GM23248 (cell line): ENCODE results near the gene CELSR2. TPM values are rescaled to one million over a fixed set of nuclear protein-coding genes. Genes with fewer than 3 reads are reported as not detected.
"Not testable (repeated sequence)": the region's sequence is repeated elsewhere in the genome, so short reads cannot be mapped to it uniquely, and the experiment has no call there.

Experiments
- DNase-seq: peaks from one replicate; pipeline ENCODE4 v3.0.0-alpha.2; 2015
- H2AFZ ChIP-seq: fragments of 200-600 bp; sonication (generic); 2 replicates; pipeline ENCODE4 v1.6.1; 2016; ENCODE audit warnings: antibody characterized with exemption
- H3F3A ChIP-seq: fragments of 200-600 bp; sonication (generic); 2 replicates; pipeline ENCODE4 v1.6.1; 2016; ENCODE audit warnings: mild to moderate bottlenecking, antibody characterized with exemption, mixed run types; ENCODE audit not compliant: insufficient read depth
- H3K27ac ChIP-seq: fragments of 200-600 bp; sonication (generic); 2 replicates; pipeline ENCODE4 v1.5.1; 2016; ENCODE audit warnings: mild to moderate bottlenecking
- H3K27me3 ChIP-seq: fragments of 200-600 bp; sonication (generic); replicated peaks from 2 replicates; pipeline ENCODE4 v1.6.1; 2016; ENCODE audit warnings: mild to moderate bottlenecking; ENCODE audit not compliant: insufficient read depth
- H3K36me3 ChIP-seq: fragments of 200-600 bp; sonication (generic); 2 replicates; pipeline ENCODE4 v1.6.1; 2016; ENCODE audit warnings: low read depth, mild to moderate bottlenecking
- H3K4me1 ChIP-seq: fragments of 200-600 bp; sonication (generic); 2 replicates; pipeline ENCODE4 v1.6.1; 2016; ENCODE audit warnings: mild to moderate bottlenecking; ENCODE audit not compliant: insufficient read depth
- H3K4me2 ChIP-seq: fragments of 200-600 bp; sonication (generic); one replicate; pipeline ENCODE4 v1.6.1; 2016; ENCODE audit warnings: mild to moderate bottlenecking; ENCODE audit not compliant: unreplicated experiment
- H3K4me3 ChIP-seq: fragments of 200-600 bp; sonication (generic); 2 replicates; pipeline ENCODE4 v1.5.1; 2016; ENCODE audit warnings: mild to moderate bottlenecking
- H3K79me2 ChIP-seq: fragments of 200-600 bp; sonication (generic); 2 replicates; pipeline ENCODE4 v1.6.1; 2016; ENCODE audit warnings: mild to moderate bottlenecking; ENCODE audit not compliant: insufficient read depth
- H3K9ac ChIP-seq: fragments of 200-600 bp; sonication (generic); 2 replicates; pipeline ENCODE4 v1.6.1; 2016; ENCODE audit warnings: mild to moderate bottlenecking
- H3K9me2 ChIP-seq: fragments of 200-600 bp; sonication (generic); 2 replicates; pipeline ENCODE4 v1.6.1; 2016; ENCODE audit warnings: mixed run types, mild to moderate bottlenecking, moderate library complexity; ENCODE audit not compliant: insufficient read depth
- H3K9me3 ChIP-seq: fragments of 200-600 bp; sonication (generic); one replicate; pipeline ENCODE4 v1.6.1; 2017; ENCODE audit warnings: low read depth
- H4K20me1 ChIP-seq: fragments of 200-600 bp; sonication (generic); 2 replicates; pipeline ENCODE4 v1.6.0; 2016; ENCODE audit not compliant: insufficient read depth
- EZH2 ChIP-seq: fragments of 200-600 bp; sonication (generic); IDR thresholded peaks from 2 replicates; pipeline ENCODE4 v1.6.1; 2018; ENCODE audit warnings: antibody characterized with exemption, mild to moderate bottlenecking; ENCODE audit not compliant: insufficient read depth, poor library complexity, severe bottlenecking
- EZH2phosphoT487 ChIP-seq: fragments of 200-600 bp; sonication (generic); IDR thresholded peaks from 2 replicates; pipeline ENCODE4 v1.6.1; 2018; ENCODE audit warnings: antibody characterized with exemption, moderate library complexity, mild to moderate bottlenecking, low read depth; ENCODE audit not compliant: insufficient read depth
- WGBS, 2 experiments: methylation state at CpG; one replicate each; pipeline ENCODE4 v1.1.6; 2015 to 2017; ENCODE audit warnings: low lambda C conversion rate in 2 of 2, low coverage in 1 of 2; ENCODE audit errors: missing lambda C conversion rate in 2 of 2; 5-methylcytosine and 5-hydroxymethylcytosine counted together
- in situ Hi-C: fragments of 300-500 bp; cut with MboI; formaldehyde crosslinking; loops from 2 replicates; pipeline ENCODE4 v1.15.0; 2020
- polyA plus RNA-seq: library from polyadenylated mRNA; unstranded; fragments of >200 nt; fragmentation: Nextera tagmentation; extraction: Ambion mirVana; gene quantifications from 2 replicates; pipeline ENCODE4 v1.2.1, GENCODE V29; 2016
- total RNA-seq: library from RNA; depleted of rRNA; stranded (reverse); fragments of >200 nt; shearing (Covaris generic); gene quantifications from 2 replicates; pipeline ENCODE4 v1.2.3, GENCODE V29; 2014

Gene CELSR2
- total and polyA plus RNA-seq, 2 experiments from 2014 or later: 0.11 to 0.32 TPM

- H3K9ac ChIP-seq: peak overlapping the region; percentile 93
- peak overlapping the region; percentile 93 for H3K4me3 ChIP-seq
- peak overlapping the region; percentile 95 for H3K4me2 ChIP-seq
- H3F3A ChIP-seq: peaks cover 30% of the 10 kb centered on the region
- peak overlapping the region; percentile 76 for H2AFZ ChIP-seq
- H3K27ac ChIP-seq: peak overlapping the region; percentile 94
- no peak for TF ChIP-seq EZH2
- no peak for TF ChIP-seq EZH2phosphoT487
- H3K79me2 ChIP-seq: peaks cover 61% of the 10 kb centered on the region
- H4K20me1 ChIP-seq: peaks cover 4% of the 10 kb centered on the region
- 6 to 10% methylated on average over 13 of the region's 13 CpGs for WGBS, 2 experiments
- H3K9me2 ChIP-seq: no peaks in the 10 kb centered on the region
- peaks cover 9% of the 10 kb centered on the region; the same call in 1 of the 2 replicates for H3K4me1 ChIP-seq
- no peaks in the 10 kb centered on the region for H3K27me3 ChIP-seq
- no peaks in the 10 kb centered on the region for H3K9me3 ChIP-seq
- H3K36me3 ChIP-seq: peaks cover 13% of the 10 kb centered on the region
- in situ Hi-C loops: no loop called here
- peak; percentile 89 for DNase-seq
Measured at GRCh38 chr1:109214695-109215623, 34.4 kb upstream of the CELSR2 start.

- peaks cover 78% of the 10 kb centered on the region for H3K79me2 ChIP-seq
- H3K4me2 ChIP-seq: peak overlapping the region; percentile 95
- H3F3A ChIP-seq: peaks cover 36% of the 10 kb centered on the region
- H3K9me2 ChIP-seq: no peaks in the 10 kb centered on the region
- 0 out of 2 replicates have a peak overlapping the region, but pooled peaks have one; percentile 93 for H3K9ac ChIP-seq
- H3K27ac ChIP-seq: peak overlapping the region; percentile 94
- TF ChIP-seq EZH2phosphoT487: no peak
- no peak for TF ChIP-seq EZH2
- H3K4me1 ChIP-seq: peaks cover 9% of the 10 kb centered on the region; the same call in 1 of the 2 replicates
- H3K9me3 ChIP-seq: no peaks in the 10 kb centered on the region
- 87 to 92% methylated on average over 4 of the region's 4 CpGs for WGBS, 2 experiments
- no peak overlapping the region for H2AFZ ChIP-seq
- H3K27me3 ChIP-seq: no peaks in the 10 kb centered on the region
- in situ Hi-C loops: no loop called here
- H3K36me3 ChIP-seq: peaks cover 25% of the 10 kb centered on the region
- no peak for DNase-seq
- H4K20me1 ChIP-seq: peaks cover 11% of the 10 kb centered on the region
- H3K4me3 ChIP-seq: peak overlapping the region; percentile 93
Measured at GRCh38 chr1:109216662-109217061, 32.7 kb upstream of the CELSR2 start.

GRCh38 chr1:109218516-109218915 lies 30.8 kb upstream of the CELSR2 start:
- Histone ChIP-seq H3K79me2 (peaks cover 96% of the 10 kb centered on the region), H3K9me3 (no peaks in the 10 kb centered on the region), H3K27me3 (no peaks in the 10 kb centered on the region), H3K36me3 (peaks cover 37% of the 10 kb centered on the region), H4K20me1 (peaks cover 25% of the 10 kb centered on the region), H3K27ac (no peak overlapping the region), H3K4me1 (peaks cover 9% of the 10 kb centered on the region; the same call in 1 of the 2 replicates), H2AFZ (no peak overlapping the region), H3K4me2 (peak overlapping the region; percentile 4), H3F3A (peaks cover 39% of the 10 kb centered on the region), H3K9ac (no peak overlapping the region), H3K4me3 (no peak overlapping the region), H3K9me2 (no peaks in the 10 kb centered on the region)
- DNase-seq: no peak
- WGBS, 2 experiments: 92 to 98% methylated on average over 3 of the region's 3 CpGs
- TF ChIP-seq EZH2phosphoT487 (no peak), EZH2 (no peak)
- in situ Hi-C loops: no loop called here

GRCh38 chr1:109221201-109221600 lies 28.1 kb upstream of the CELSR2 start:
- H3K9me3 ChIP-seq, H3K9ac ChIP-seq, H3K9me2 ChIP-seq, H2AFZ ChIP-seq, DNase-seq, in situ Hi-C loops, H3K27ac ChIP-seq, H3K4me2 ChIP-seq, H3K27me3 ChIP-seq, H3K4me3 ChIP-seq, H3K4me1 ChIP-seq: not testable (repeated sequence)
- peaks cover 98% of the 10 kb centered on the region for H3K79me2 ChIP-seq
- peaks cover 32% of the 10 kb centered on the region for H3F3A ChIP-seq
- H4K20me1 ChIP-seq: peaks cover 37% of the 10 kb centered on the region
- peaks cover 51% of the 10 kb centered on the region for H3K36me3 ChIP-seq
- WGBS, 2 experiments: 96 to 98% methylated on average over 9 of the region's 9 CpGs
